ENCODE data around the gene MEI1.

Gene MEI1

DNA sequence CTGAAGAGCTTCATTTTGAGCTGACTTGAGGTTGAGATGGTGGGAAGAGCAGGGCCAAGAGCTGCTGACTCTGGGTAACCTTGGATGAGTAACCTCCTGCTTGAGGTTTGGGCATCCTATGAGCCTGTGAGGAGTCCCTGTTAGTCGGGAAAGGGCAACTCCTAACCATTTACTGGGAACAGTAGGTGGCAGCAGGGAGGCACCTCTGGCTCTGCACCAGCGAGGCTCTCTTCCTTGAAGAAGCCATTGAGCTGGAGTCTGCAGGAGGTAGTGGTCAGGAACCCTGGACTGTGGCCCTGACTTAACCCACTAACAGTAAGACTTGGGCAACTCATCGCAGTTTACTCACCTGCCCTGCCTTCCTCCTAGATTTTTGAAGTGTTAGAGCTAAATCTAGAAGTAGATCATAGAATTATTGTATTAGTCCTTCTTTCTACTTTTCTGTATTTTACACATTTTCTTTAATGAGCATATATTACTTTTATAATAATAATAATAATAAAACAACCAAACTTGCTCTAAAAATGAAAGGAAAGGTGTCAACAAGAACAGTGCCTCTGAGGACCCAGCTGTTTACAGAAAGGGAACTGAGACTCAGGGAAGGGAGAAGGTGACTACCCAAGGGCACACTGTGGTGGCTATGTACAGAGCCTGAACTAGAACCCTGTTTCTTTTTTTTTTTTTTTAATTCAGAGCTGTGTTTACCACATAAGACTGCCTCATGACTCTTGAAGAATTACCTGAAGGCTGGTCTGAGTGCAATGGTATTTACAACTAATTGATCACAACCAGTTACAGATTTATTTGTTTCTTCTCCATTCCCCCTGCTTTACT lies 47.5 kb downstream of the MEI1 start:
- peak; percentile 84 for DNase-seq

GRCh38 chr22:41752011-41752970 lies 53.0 kb downstream of the MEI1 start:
- no peak for DNase-seq

DNA sequence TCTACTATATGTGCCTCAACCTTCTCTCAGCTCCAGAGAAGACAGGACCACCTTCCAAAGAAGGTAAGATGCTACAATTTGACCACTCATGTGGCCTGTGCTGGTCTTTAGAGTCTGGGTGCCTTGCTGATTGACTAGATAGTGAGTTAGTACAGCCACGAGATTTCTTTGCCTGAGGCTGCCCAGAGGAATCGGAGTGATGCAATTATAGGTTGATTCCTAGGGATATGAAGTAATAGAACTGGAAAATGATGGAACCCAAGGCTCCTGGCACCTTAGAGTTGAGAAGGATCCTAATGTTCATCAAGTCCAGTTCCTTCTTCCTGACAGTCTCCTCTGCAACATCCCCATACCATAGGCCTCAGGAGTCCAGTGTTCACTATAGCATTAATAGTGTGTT lies 54.7 kb downstream of the MEI1 start:
- DNase-seq: no peak

- DNase-seq: no peak
Observed at GRCh38 chr22:41757502-41757901, 58.2 kb downstream of the MEI1 start.

DNA sequence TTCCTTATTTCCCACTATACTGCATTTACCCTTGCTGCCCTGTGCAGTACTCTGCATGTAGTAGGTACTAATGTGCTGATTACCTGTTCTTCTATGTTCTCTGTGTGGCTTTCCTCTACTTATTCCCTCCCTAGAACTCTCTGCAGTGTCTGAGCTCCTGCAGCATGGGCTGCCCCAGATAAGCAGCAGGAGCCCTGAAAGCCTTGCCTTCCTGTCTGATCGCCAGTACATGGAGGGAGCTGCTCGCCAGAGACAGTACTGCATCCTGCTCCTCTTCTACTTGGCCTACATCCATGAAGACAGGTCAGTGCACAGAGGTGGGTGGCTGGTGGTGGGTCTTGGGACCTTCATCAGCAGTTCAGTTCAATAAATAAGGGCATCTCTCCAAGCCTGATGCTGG lies 58.9 kb downstream of the MEI1 start:
- DNase-seq: no peak

- no peak for DNase-seq
Observed at GRCh38 chr22:41762980-41763779, 63.9 kb downstream of the MEI1 start.

- DNase-seq: no peak
Observed at GRCh38 chr22:41766476-41766875, 67.2 kb downstream of the MEI1 start.

GRCh38 chr22:41768430-41768829 lies 69.1 kb downstream of the MEI1 start:
- DNase-seq: peak; percentile 41

DNA sequence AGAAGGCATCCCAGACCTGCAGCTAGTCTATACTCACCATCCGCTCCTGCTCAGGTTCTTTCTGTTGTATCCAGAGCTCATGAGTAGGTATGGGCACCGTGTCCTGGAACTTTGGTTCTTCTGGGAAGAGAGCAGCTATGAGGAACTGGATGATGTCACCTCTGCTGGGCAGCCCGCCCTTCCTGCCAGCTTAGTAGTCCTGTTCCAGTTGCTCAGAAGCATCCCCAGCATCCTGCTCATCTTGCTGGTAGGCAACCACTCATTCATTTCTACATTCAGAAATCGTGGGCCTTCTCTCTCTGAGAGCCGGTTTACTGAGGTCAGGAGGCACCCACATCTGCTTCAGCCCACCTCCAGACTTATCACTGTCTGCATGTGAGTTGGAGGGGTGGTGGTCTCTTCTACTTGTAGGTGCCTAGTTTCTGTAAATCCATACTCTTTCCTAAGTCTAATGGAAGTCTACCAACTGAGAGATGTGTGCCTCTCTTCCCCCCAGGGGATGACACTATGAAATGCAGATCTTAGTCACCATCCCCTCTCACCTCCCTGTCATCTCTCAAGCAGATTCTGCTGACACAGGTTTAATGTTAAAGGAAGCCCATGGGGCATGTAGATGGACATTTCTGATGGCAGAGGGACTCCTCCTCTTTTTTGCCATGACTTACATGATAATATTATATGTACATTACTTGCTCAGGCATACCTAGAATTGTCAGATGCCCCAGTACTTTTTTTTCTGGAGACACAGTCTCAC lies 71.6 kb downstream of the MEI1 start:
- DNase-seq: no peak

DNA sequence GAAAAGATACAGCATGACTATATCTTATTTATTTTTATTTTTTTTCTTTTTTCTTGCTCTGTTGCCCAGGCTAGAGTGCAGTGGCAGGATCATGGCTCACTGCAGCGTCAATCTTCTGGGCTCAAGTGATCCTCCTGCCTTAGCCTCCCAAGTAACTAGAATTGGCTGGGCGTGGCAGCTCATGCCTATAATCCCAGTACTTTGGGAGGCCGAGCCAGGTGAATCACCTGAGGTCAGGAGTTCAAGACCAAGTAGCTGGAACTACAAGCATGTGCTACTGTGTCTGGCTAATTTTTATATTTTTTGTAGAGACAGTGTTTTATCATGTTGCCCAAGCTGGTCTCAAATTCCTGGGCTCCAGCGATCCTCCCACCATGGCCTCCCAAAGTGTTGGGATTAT lies 72.9 kb downstream of the MEI1 start:
- no peak for DNase-seq

DNA sequence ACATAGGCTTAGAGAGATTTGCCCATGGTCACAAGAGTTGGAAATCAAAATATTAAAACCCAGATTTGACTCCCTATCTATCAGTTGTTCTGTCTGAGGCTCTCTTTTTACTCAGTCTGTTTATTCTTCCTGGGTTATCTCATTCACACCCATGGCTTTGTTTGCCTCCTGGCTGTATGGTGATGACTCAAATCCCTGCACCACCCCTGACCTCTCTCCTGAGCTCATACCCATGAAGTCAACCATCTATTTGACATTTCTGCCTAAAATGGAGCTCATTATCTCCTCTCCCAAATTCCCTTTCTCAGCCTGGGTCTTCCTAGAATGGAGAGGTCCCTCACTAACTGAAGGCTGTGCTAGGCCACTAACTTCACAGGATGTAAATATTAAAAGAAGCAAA lies 73.3 kb downstream of the MEI1 start:
- DNase-seq: no peak

DNA sequence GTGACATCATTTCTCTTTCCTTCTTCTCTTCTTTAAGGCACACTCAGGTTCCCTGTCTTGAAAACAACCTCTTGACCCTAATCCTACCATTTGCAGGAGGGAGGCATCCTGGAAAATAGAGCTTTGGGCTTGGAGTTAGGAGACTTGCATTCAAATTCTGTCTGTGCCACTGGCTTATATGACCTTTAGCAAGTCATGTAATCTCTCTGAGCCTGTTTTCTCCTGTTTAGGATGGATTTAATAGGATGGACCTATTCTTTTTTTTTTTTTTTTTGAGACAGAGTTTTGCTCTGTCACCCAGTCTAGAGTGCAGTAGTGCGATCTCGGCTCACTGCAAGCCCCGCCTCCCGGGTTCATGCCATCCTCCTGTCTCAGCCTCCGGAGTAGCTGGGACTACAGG lies 76.0 kb downstream of the MEI1 start:
- no peak for DNase-seq

DNA sequence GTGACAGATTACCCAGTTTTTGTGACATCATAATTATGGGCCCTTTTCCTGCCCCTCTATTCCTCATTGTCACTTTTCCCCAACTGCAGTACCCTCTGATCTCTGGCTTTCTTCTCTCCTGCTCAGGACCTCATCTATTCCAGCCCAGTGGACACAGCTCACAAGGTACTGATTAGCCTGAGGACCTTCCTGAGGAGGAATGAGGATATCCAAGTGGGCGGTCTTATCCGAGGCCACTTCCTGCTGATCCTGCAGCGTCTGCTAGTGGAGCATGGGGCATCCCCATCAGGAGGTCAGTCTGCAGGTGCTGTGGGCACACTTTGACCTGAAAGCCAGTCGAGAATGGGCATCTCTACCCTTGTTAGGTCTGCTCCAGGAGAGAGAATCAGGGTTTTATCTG lies 76.7 kb downstream of the MEI1 start:
- DNase-seq: no peak

DNA sequence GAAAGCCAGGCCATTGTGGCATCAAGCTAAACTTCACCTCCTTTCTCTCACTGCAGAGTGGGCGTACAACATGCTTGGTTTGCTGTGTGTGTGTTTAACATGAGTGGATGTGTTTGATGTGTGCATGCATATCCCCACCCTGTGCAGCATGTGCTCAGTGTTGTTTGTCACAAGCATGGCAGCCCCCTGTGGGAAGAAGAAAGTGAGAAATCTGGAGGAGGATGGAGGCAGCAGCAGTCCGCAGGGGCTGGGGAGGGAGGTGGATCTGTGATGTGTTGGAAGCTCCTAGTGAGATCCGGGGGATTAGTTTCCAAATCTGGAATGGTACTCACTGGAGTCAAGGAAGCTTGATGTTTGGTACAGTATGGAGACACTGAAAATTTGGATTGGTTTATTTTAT lies 77.1 kb downstream of the MEI1 start:
- DNase-seq: no peak

DNA sequence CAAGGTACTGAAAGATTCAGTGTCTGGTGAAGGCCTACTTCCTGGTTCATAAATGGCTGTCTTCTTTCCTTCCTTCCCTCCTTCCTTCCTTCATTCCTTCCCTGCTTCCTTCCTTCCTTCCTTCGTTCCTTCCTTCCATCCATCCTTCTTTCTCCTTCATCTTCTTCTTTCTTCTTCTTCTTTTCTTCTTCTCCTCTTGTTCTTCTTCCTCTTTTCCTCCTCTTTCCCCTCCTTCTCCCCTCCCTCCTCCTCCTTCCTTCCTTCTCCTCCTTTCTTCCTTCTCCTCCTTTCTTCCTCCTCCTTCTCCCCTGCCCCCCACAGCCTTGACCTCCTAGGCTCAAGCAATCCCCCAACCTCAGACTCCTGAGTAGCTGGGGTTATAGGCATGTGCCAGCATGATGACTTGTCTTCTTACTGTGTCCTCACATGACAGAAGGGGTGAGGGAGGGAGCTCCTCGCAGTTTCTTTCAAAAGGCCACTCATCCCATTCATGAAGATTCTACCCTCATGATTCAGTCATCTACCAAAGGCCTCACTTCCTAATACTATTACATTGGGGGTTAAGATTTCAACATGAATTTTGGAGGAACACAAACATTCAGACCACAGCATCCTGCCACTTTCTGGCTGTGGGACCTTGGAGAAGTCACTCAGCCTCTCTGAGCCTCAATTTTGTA lies 78.6 kb downstream of the MEI1 start:
- no peak for DNase-seq

- no peak for DNase-seq
Observed at GRCh38 chr22:41779929-41780505, 80.7 kb downstream of the MEI1 start.

DNA sequence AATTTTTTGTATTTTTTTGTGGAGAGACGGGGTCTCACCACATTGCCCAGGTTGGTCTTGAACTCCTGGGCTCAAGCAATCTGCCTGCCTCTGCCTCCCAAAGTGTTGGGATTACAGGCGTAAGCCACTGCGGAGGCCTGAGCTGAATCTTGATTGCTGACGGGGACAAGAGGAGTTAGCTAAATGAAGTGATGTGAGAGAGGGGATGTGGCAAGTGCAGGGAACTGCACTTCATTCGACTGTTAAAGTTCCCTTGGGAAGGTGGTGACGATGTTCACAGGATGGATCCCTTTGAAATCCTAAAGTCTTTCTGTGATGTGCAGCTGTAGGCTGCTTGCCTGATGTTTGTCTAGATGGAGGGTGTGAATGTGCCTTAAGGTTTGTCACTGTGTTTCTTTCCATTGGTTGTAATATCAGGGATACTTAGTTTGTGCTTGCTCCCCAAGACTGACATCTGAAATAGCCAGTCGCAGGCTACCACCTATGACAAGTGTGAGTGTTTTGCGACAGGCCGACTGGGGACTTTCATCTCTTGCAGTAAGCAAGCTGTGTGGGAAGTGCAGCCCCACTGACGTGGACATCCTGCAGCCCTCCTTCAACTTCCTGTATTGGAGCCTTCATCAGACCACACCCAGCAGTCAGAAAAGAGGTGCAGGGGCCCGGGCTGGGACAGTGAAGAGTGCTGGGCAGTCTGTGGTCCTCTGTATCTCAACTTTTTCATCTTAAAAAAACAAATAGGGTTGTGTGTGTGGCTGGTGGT lies 81.6 kb downstream of the MEI1 start:
- peak; percentile 30 for DNase-seq

- DNase-seq: no peak
Observed at GRCh38 chr22:41781507-41781906, 82.2 kb downstream of the MEI1 start.

GRCh38 chr22:41782316-41782715 lies 83.0 kb downstream of the MEI1 start:
- DNase-seq: no peak

GRCh38 chr22:41782751-41783150 lies 83.4 kb downstream of the MEI1 start:
- DNase-seq: no peak

- DNase-seq: no peak
Observed at GRCh38 chr22:41787331-41787730, 88.0 kb downstream of the MEI1 start.
